DND-41 (cell line): Measurements from ENCODE around the gene PRSS56.

Experiments
- ATAC-seq: fragments of 200-7000 bp; cut with Tn5 transposase; 3 replicates; pipeline ENCODE4 v1.9.1; 2021; ENCODE audit warnings: low read depth; ENCODE audit not compliant: insufficient read depth
- DNase-seq: peaks from one replicate; pipeline ENCODE4 v3.0.0-alpha.2; 2020
- H2AFZ ChIP-seq: 2 replicates; pipeline ENCODE4 v1.6.0; 2012; ENCODE audit warnings: low read depth, low read length
- H3K27ac ChIP-seq: 2 replicates; pipeline ENCODE4 v1.5.1; 2012; ENCODE audit warnings: low read length, inconsistent platforms
- H3K27me3 ChIP-seq: fragments of 200-600 bp; sonication (generic); 2 replicates; pipeline ENCODE4 v1.6.0; 2012; ENCODE audit warnings: low read length, mild to moderate bottlenecking, inconsistent platforms; ENCODE audit not compliant: insufficient read depth, poor library complexity
- H3K36me3 ChIP-seq: 2 replicates; pipeline ENCODE4 v1.5.1; 2012; ENCODE audit warnings: low read length, inconsistent platforms; ENCODE audit not compliant: insufficient read depth
- H3K4me1 ChIP-seq: 2 replicates; pipeline ENCODE4 v1.5.1; 2012; ENCODE audit warnings: mild to moderate bottlenecking, low read length; ENCODE audit not compliant: insufficient read depth
- H3K4me2 ChIP-seq: 2 replicates; pipeline ENCODE4 v1.6.0; 2012; ENCODE audit warnings: mild to moderate bottlenecking, moderate library complexity, low read length, inconsistent platforms; ENCODE audit not compliant: insufficient read depth
- H3K4me3 ChIP-seq, 2 experiments: fragments of 200-600 bp in 1 of 2; shearing (Covaris generic) in 1 of 2; 2 replicates each; pipeline ENCODE4 v1.5.1; 2012 to 2016; ENCODE audit warnings: inconsistent platforms in 2 of 2, low read length in 2 of 2, mild to moderate bottlenecking in 2 of 2, low read depth in 1 of 2, moderate library complexity in 1 of 2
- H3K79me2 ChIP-seq: 2 replicates; pipeline ENCODE4 v1.6.0; 2012; ENCODE audit warnings: low read length, inconsistent platforms; ENCODE audit not compliant: insufficient read depth
- H3K9ac ChIP-seq: 2 replicates; pipeline ENCODE4 v1.6.0; 2012; ENCODE audit warnings: low read depth, mild to moderate bottlenecking, inconsistent platforms, low read length, moderate library complexity
- H3K9me3 ChIP-seq: 2 replicates; pipeline ENCODE4 v1.5.1; 2012; ENCODE audit warnings: low read length, moderate library complexity, mild to moderate bottlenecking, inconsistent platforms; ENCODE audit not compliant: insufficient read depth, severe bottlenecking
- H4K20me1 ChIP-seq: 2 replicates; pipeline ENCODE4 v1.6.0; 2012; ENCODE audit warnings: low read length; ENCODE audit not compliant: insufficient read depth
- EZH2 ChIP-seq: IDR thresholded peaks from 3 replicates; pipeline ENCODE4 v1.6.1; 2012; ENCODE audit warnings: borderline replicate concordance, low read depth, mild to moderate bottlenecking, moderate library complexity, low read length, inconsistent platforms; ENCODE audit not compliant: severe bottlenecking
- TF ChIP-seq, protein P1 (sequence below): IDR thresholded peaks from 2 replicates; pipeline ENCODE4 v1.5.1; 2012; ENCODE audit warnings: borderline replicate concordance, low read length, moderate library complexity, mild to moderate bottlenecking; ENCODE audit not compliant: poor library complexity, severe bottlenecking; ENCODE audit errors: extremely low read depth

Gene PRSS56

DNA sequence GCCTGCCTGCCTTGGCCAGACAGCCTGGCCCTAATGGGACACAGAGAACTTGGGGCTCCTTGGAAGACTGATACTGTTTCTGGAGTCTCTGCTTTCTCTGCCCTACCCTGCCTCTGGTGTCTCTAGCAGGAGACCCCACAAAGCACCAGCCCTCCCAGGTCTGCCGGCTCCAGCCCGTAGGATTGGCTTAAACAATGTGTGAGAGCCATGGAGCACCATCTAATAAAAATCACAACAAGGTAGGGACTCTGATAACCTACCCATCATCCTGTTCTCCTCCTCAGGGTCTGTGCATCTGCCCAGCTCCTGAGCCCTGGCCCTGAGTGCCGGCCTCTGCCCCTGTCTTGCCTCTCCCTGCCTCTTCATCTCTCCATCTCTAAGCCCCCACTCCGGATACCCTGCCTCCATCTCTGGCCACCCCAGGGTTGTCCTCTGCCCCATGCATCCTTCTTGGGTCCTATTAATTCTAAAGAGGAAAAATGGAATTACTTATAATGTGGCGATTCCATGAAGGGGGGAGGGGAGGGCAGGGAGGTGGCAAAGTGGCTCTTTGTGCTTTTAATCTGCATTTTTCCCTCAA, 31.4 kb upstream of the PRSS56 start:
- DNase-seq (no peak), ATAC-seq (no peak)
- no peak overlapping the region for H3K4me2 ChIP-seq
- no peak for TF ChIP-seq EZH2
- TF ChIP-seq, protein P1, sequence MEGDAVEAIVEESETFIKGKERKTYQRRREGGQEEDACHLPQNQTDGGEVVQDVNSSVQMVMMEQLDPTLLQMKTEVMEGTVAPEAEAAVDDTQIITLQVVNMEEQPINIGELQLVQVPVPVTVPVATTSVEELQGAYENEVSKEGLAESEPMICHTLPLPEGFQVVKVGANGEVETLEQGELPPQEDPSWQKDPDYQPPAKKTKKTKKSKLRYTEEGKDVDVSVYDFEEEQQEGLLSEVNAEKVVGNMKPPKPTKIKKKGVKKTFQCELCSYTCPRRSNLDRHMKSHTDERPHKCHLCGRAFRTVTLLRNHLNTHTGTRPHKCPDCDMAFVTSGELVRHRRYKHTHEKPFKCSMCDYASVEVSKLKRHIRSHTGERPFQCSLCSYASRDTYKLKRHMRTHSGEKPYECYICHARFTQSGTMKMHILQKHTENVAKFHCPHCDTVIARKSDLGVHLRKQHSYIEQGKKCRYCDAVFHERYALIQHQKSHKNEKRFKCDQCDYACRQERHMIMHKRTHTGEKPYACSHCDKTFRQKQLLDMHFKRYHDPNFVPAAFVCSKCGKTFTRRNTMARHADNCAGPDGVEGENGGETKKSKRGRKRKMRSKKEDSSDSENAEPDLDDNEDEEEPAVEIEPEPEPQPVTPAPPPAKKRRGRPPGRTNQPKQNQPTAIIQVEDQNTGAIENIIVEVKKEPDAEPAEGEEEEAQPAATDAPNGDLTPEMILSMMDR: no peak
- H3K4me3 ChIP-seq: no peak overlapping the region
- H3K27me3 ChIP-seq: no peaks in the 10 kb centered on the region
- H3K4me1 ChIP-seq: no peaks in the 10 kb centered on the region
- H4K20me1 ChIP-seq: no peaks in the 10 kb centered on the region; the same call in none of the 2 replicates
- H3K27ac ChIP-seq: no peak overlapping the region
- H3K9me3 ChIP-seq: no peaks in the 10 kb centered on the region
- H3K79me2 ChIP-seq: no peaks in the 10 kb centered on the region
- no peak overlapping the region for H2AFZ ChIP-seq
- no peaks in the 10 kb centered on the region for H3K36me3 ChIP-seq
- H3K9ac ChIP-seq: no peak overlapping the region

DNA sequence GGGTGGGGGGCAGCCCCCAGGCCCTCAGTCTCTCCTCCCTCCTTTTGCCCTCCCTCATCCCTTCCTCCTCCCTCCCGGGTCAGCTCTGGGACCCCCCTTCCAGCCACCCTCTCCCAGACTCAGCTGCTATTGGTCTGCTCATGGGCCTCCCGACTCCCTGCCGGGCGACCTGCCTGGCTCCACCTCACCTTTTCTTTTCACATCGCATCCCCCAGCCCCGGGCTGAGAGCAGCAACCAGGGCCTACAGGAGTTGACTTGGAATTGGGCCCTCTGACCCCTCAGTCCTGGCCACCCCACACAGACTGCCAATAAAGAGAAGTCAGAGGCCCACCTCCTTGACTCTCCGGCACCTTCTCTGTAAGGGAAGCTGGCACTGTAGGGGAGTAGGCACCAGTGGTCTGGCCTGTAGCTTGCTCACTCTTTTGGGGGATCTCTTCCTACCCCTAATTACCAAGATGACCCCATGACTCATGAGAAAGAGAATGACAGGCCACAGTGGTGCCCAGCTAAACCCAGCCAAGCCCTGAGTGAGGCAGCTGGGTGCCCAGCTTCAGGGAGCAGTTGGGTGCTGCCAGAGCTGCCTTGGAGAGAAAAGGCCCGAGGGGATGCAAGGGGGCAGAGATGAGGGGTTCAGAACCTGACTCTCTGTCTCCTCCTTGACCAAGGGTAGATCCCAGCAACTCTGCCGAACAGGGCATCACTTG, 30.5 kb upstream of the PRSS56 start:
- Histone ChIP-seq H3K27ac (no peak overlapping the region), H3K9ac (no peak overlapping the region), H3K4me3 (no peak overlapping the region), H3K9me3 (no peaks in the 10 kb centered on the region), H3K4me2 (no peak overlapping the region), H3K36me3 (no peaks in the 10 kb centered on the region), H4K20me1 (no peaks in the 10 kb centered on the region; the same call in none of the 2 replicates), H3K4me1 (no peaks in the 10 kb centered on the region), H3K79me2 (no peaks in the 10 kb centered on the region), H3K27me3 (no peaks in the 10 kb centered on the region), H2AFZ (no peak overlapping the region)
- DNase-seq (no peak), ATAC-seq (no peak)
- TF ChIP-seq EZH2: no peak
- TF ChIP-seq, protein P1: no peak

DNA sequence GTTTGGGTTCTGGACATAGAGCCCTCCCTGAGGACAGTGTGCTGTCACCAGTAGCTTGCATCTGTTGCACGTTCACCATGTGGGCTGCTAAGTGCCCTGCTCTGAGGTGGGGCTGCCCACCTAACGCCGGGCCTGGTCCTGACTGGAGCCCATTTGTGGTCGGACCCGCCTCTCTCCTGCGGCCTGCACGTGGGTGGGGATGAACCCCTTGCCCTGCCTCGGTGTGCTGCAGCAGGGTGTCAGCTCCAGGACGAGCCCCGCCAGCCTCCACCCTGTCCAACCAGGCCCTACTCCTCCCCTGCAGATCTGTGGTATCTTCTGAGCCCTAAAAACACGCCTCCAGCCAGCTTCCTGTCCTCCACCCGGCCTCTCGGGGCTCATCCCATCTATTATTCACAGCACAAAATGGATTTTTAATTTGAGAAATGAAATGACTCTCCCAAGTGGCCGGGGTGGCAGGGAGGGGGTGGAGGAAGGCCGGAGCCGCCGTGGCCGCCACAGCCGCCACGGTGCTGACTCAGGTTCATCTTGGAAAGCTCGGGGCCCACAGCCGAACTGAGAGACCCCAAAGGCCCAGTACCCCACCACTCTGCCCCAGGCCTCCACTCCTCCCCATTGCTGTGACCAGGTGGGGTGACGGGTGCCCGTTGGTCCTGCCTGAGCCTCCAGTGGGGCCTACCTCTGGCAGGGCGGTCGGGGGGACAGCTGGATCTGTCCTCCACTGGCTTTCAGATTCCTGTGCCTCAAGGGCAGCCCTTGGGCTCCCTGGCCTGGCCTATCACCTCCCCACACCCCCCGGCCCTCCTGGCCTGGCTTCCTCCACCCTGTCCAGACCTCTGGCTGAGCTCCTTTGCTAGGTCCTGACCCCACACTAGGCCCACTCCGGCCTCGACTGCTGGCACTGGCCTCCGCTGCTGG, 29.7 kb upstream of the PRSS56 start:
- no peak overlapping the region for H2AFZ ChIP-seq

More for the DNA sequence above, 29.7 kb upstream of the PRSS56 start:
- Histone ChIP-seq H3K4me1 (no peaks in the 10 kb centered on the region), H3K4me2 (no peak overlapping the region), H3K27me3 (peaks cover 1% of the 10 kb centered on the region), H3K79me2 (no peaks in the 10 kb centered on the region), H3K9ac (no peak overlapping the region), H3K9me3 (no peaks in the 10 kb centered on the region), H3K4me3 (no peak overlapping the region), H3K36me3 (no peaks in the 10 kb centered on the region), H3K27ac (no peak overlapping the region), H4K20me1 (no peaks in the 10 kb centered on the region; the same call in none of the 2 replicates)
- DNase-seq (no peak), ATAC-seq (no peak)
- TF ChIP-seq EZH2: no peak
- TF ChIP-seq, protein P1: no peak
